C4-2B (cell line): ENCODE measurements around the gene BABAM2.

ENCODE experiments used
- ZFX ChIP-seq: fragments of 450-650 bp; IDR thresholded peaks from 2 replicates; pipeline ENCODE4 v1.6.1; 2017
- TF ChIP-seq, protein P1 (sequence below): fragments of 450-650 bp; conservative IDR thresholded peaks from 2 replicates; pipeline ENCODE4 v1.5.1; 2017; ENCODE audit warnings: mild to moderate bottlenecking

GRCh38 chr2:27958711-27959378, 68.3 kb downstream of the BABAM2 start:
- TF ChIP-seq, protein P1, sequence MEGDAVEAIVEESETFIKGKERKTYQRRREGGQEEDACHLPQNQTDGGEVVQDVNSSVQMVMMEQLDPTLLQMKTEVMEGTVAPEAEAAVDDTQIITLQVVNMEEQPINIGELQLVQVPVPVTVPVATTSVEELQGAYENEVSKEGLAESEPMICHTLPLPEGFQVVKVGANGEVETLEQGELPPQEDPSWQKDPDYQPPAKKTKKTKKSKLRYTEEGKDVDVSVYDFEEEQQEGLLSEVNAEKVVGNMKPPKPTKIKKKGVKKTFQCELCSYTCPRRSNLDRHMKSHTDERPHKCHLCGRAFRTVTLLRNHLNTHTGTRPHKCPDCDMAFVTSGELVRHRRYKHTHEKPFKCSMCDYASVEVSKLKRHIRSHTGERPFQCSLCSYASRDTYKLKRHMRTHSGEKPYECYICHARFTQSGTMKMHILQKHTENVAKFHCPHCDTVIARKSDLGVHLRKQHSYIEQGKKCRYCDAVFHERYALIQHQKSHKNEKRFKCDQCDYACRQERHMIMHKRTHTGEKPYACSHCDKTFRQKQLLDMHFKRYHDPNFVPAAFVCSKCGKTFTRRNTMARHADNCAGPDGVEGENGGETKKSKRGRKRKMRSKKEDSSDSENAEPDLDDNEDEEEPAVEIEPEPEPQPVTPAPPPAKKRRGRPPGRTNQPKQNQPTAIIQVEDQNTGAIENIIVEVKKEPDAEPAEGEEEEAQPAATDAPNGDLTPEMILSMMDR = no peak
- no peak for TF ChIP-seq ZFX
